RWPE2 (cell line): Measurements from ENCODE around the gene KCNT2.

Source experiments
- ATAC-seq: fragments of 200-7000 bp; cut with Tn5 transposase; 3 replicates; pipeline ENCODE4 v1.9.1; 2021; ENCODE audit warnings: low read depth
- DNase-seq: peaks from one replicate; pipeline ENCODE4 v3.0.0-alpha.2; 2020; ENCODE audit warnings: low spot score
- H3K27ac ChIP-seq: fragments of 450-650 bp; 2 replicates; pipeline ENCODE4 v1.5.1; 2017; ENCODE audit warnings: mild to moderate bottlenecking; ENCODE audit not compliant: poor library complexity, severe bottlenecking
- H3K27me3 ChIP-seq: fragments of 250-450 bp; sonication (Bioruptor Pico); 2 replicates; pipeline ENCODE4 v1.5.1; 2021; ENCODE audit warnings: mild to moderate bottlenecking, moderate library complexity; ENCODE audit not compliant: insufficient read depth, poor library complexity, severe bottlenecking
- H3K36me3 ChIP-seq: fragments of 250-450 bp; sonication (Bioruptor Pico); 2 replicates; pipeline ENCODE4 v1.5.1; 2020; ENCODE audit warnings: low read depth, mild to moderate bottlenecking, moderate library complexity
- H3K4me1 ChIP-seq: fragments of 250-450 bp; sonication (Bioruptor Pico); 2 replicates; pipeline ENCODE4 v1.5.1; 2021; ENCODE audit warnings: mild to moderate bottlenecking, moderate library complexity; ENCODE audit not compliant: insufficient read depth, poor library complexity, severe bottlenecking
- H3K4me3 ChIP-seq: fragments of 250-450 bp; sonication (Bioruptor Pico); 2 replicates; pipeline ENCODE4 v1.5.1; 2021; ENCODE audit warnings: mild to moderate bottlenecking, moderate library complexity; ENCODE audit not compliant: severe bottlenecking
- H3K9me3 ChIP-seq: fragments of 250-450 bp; sonication (Bioruptor Pico); 2 replicates; pipeline ENCODE4 v1.5.1; 2021; ENCODE audit warnings: mild to moderate bottlenecking, moderate library complexity; ENCODE audit not compliant: severe bottlenecking
- CTCF ChIP-seq: fragments of 450-650 bp; IDR thresholded peaks from one replicate; pipeline ENCODE4 v1.5.1; 2017; ENCODE audit warnings: mild to moderate bottlenecking, moderate library complexity; ENCODE audit not compliant: poor library complexity, severe bottlenecking

Gene KCNT2

GRCh38 chr1:196608390-196609369 is at the start of gene KCNT2:
KCNT2 (minus strand) TSS chr1:196608440; CDS start chr1:196608309, 131 bp downstream.
- H3K9me3 ChIP-seq, result no peaks in the 10 kb centered on the region
- no peak for TF ChIP-seq CTCF
- ATAC-seq, result peak; percentile 65
- H3K36me3 ChIP-seq, result no peaks in the 10 kb centered on the region
- no peak for DNase-seq
- no peak within 1 kb of the TSS for H3K27ac ChIP-seq
- H3K27me3 ChIP-seq, result peaks cover 7% of the 10 kb centered on the region
- H3K4me1 ChIP-seq, result no peaks in the 10 kb centered on the region
- H3K4me3 ChIP-seq, result peak within 1 kb of the TSS; percentile 31

- Histone ChIP-seq H3K27ac (no peak overlapping the region), H3K36me3 (no peaks in the 10 kb centered on the region; the same call in 1 of the 2 replicates), H3K4me3 (no peak overlapping the region), H3K9me3 (peaks cover 1% of the 10 kb centered on the region), H3K4me1 (peaks cover 17% of the 10 kb centered on the region), H3K27me3 (no peaks in the 10 kb centered on the region)
- TF ChIP-seq CTCF, result no peak
- no peak for DNase-seq
- no peak for ATAC-seq
Observed at GRCh38 chr1:196655494-196655893, 47.3 kb upstream of the KCNT2 start.

- peaks cover 1% of the 10 kb centered on the region for H3K9me3 ChIP-seq
- no peak for ATAC-seq
- no peak overlapping the region for H3K4me3 ChIP-seq
- no peak for DNase-seq
- H3K27me3 ChIP-seq, result no peaks in the 10 kb centered on the region
- TF ChIP-seq CTCF, result no peak
- no peaks in the 10 kb centered on the region; the same call in 1 of the 2 replicates for H3K36me3 ChIP-seq
- peaks cover 17% of the 10 kb centered on the region for H3K4me1 ChIP-seq
- no peak overlapping the region for H3K27ac ChIP-seq
Observed at GRCh38 chr1:196655071-196655470, 46.8 kb upstream of the KCNT2 start.

- H3K27me3 ChIP-seq, result no peaks in the 10 kb centered on the region
- H3K9me3 ChIP-seq, result peaks cover 1% of the 10 kb centered on the region
- no peak overlapping the region for H3K27ac ChIP-seq
- H3K4me1 ChIP-seq, result peaks cover 17% of the 10 kb centered on the region
- ATAC-seq (no peak), DNase-seq (no peak)
- H3K36me3 ChIP-seq, result no peaks in the 10 kb centered on the region; the same call in 1 of the 2 replicates
- H3K4me3 ChIP-seq, result no peak overlapping the region
- TF ChIP-seq CTCF, result no peak
Observed at GRCh38 chr1:196654271-196654670, 46.0 kb upstream of the KCNT2 start.
